SKM-1 treated with dmso at 0.1 percent for 144 hours (cell line): ENCODE results near the gene TEAD1.

Source experiments
- DNase-seq: peaks from one replicate; lab custom pipeline; 2025; ENCODE audit not compliant: unreplicated experiment; lab: John Stamatoyannopoulos, UW

TEAD1 gene

GRCh38 chr11:12829540-12830314 is 155.5 kb downstream of the TEAD1 start:
- no peak for DNase-seq

- no peak for DNase-seq
These were observed 157.4 kb downstream of the TEAD1 start for GRCh38 chr11:12831471-12832202.

- DNase-seq = no peak
These were observed 158.4 kb downstream of the TEAD1 start for GRCh38 chr11:12832480-12833224.

GRCh38 chr11:12834166-12834565 is 159.9 kb downstream of the TEAD1 start:
- DNase-seq = no peak

- DNase-seq = no peak
These were observed 160.4 kb downstream of the TEAD1 start for GRCh38 chr11:12834630-12835029.

GRCh38 chr11:12835286-12835685 is 161.1 kb downstream of the TEAD1 start:
- no peak for DNase-seq

GRCh38 chr11:12838463-12839123 is 164.4 kb downstream of the TEAD1 start:
- DNase-seq = no peak

GRCh38 chr11:12840871-12841660 is 166.8 kb downstream of the TEAD1 start:
- DNase-seq = no peak

GRCh38 chr11:12841946-12842630 is 167.9 kb downstream of the TEAD1 start:
- peak; percentile 20 for DNase-seq

GRCh38 chr11:12842933-12843636 is 168.9 kb downstream of the TEAD1 start:
- DNase-seq = no peak

- no peak for DNase-seq
These were observed 170.9 kb downstream of the TEAD1 start for GRCh38 chr11:12845163-12845562.

GRCh38 chr11:12845739-12846358 is 171.6 kb downstream of the TEAD1 start:
- no peak for DNase-seq

- no peak for DNase-seq
These were observed 172.8 kb downstream of the TEAD1 start for GRCh38 chr11:12846786-12847615.

GRCh38 chr11:12848413-12848812 is 174.2 kb downstream of the TEAD1 start:
- no peak for DNase-seq

- DNase-seq = no peak
These were observed 179.1 kb downstream of the TEAD1 start for GRCh38 chr11:12853325-12853651.

GRCh38 chr11:12853652-12854296 is 179.6 kb downstream of the TEAD1 start:
- DNase-seq = no peak

GRCh38 chr11:12854297-12854661 is 180.1 kb downstream of the TEAD1 start:
- no peak for DNase-seq

GRCh38 chr11:12854829-12855228 is 180.6 kb downstream of the TEAD1 start:
- DNase-seq = no peak
